HG02623 (cell line): ENCODE measurements around the gene COL1A1.

Experiments
- ATAC-seq: cut with Tn5 transposase; IDR thresholded peaks from one replicate; pipeline ENCODE4 v1.9.1; 2021; ENCODE audit warnings: moderate library complexity; ENCODE audit not compliant: unreplicated experiment

The COL1A1 gene

DNA sequence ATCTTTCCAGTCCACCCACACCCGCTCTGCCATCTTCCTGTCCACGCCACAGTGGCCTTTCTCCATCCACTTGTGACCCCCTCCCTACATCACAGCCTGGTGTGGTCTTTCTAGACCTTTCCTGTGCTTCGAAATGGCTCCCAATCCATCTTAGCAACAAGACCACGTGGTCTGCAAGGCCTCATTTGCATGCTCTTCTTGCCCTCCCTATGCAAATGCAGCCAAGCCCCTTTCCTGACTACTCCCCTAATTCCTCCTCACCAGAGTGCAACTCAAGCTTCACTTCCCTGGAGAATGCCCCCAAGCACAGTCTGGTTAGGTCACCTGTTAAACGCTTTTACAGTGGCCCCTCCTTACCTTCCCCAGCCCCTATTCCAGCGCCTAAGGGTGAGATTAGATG, 57.1 kb downstream of the COL1A1 start:
- ATAC-seq, result no peak

DNA sequence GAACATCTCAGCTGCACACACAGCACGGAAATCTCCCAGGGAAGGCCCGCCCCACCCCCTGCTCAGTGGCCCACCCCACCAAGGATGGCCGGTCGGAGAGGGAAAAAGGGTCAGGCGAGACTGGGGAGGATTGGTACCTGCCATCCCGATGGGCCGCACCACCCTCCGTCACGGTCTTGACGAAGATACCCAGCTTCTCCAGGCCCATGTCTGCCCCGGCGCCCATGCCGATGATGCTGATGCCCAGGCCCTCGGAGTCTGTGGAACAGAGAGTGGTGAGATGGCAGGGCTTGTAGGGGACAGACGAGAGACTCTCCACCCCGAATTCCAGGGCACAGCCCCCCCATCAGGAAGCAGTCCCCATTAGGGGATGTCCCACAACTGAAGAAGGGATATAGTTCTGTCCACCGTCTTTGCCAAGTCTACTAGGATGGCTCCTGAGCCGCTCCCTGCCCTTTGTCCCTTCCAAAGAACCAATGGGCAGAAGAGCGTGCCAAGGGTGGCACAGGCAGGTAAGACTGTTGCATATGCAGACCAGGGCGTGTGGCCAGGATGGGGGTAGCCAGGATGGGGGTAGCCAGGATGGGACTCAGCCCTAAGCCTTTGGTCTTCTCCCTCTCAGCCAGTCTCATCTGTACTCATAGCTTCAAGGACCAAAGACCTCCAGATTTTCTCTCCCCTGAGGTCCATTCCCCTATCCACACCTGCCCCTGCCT, 57.8 kb downstream of the COL1A1 start:
- no peak for ATAC-seq

DNA sequence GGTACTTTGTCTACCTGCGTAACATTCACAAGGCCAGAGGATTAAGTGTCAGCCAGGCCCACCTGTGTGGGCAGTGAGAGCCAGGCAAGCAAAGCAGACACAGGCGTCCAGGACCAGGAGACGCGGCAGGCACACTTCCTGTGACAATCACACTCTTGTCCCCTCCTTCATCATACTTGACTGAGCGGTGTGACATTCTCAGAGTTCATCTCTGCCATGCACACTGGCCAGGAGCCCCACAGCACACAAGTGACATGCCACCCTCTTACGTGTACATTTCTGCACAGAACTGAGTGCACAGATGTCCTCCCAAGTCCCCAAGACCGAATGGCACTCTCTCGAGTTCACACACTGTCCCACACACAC, 59.7 kb downstream of the COL1A1 start:
- ATAC-seq, result no peak

DNA sequence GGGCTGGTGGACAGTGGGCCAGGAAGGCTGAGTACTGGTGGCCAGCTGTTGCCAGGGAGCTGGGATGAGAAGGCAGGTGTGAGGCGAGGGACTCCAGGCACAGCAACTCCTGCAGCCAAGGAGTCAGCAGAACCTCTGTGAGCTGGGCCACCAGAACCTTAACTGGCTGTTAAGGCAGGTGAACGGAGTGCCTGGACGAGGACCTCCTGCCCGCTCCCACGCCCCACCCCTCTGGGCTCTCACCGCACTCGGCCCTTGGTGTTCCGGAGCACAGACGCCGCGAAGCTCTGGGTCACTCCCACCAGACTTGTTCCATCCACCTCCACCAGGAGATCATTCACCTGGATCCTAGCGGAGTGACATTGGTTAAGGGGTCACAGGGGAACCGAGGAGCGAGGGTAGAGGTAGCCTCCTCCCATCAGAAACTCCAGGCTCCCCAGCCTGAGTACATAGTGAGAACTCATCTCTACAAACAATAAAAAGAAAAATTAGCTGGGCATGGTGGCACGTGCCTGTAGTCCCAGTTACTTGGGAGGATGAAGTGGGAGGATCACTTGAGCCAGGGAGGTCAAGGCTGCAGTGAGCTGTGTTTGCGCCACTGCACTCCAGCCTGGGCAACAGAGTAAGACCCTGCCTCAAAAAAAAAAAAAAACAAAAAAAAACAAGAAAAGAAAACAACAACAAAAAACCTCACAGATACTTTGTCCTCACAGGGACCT, 60.2 kb downstream of the COL1A1 start:
- ATAC-seq, result no peak

DNA sequence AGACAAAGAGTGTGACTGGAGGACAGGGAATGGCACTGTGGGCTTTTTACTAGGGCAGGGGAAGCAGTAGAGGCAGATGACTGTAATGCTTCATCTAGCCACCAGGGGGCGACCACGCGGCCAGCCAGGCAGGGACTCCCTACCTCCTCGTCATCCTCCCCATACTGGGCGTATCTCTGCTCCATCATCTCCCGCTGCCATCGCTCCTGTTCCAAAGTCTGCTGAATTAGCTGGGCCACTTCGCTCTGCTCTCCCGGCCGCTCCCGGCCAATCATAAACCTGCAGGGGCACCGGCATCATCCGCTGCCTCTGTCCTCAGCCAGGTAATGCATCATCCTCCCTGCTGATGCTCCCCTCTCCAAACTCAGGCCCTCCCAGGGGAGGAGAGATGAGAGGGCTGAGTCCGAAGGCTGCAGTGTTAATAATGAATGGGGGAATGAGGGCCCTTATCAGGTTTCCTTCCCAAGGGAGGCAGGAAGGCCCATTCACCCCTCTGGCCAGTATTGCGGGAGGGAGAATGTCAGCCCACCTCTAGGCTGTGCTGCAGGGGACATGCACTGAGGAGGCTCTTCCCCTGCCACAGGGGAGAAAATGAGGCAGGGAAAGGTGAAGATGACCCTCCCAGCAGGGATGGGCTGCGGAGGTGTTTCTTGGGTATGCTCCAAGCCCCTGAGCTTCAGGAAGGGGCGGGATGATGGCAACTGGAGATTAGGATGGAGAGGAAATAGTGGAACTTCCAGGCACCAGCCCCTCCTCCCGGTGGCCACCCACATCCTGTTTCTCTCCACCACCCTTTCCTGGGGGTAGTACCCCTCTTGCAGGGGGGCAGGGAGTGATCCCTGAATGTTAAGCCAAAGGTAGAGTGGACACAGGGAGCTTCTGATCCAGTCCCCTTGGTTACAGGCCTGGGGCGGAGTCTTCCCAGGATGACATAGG, 61.2 kb downstream of the COL1A1 start:
- ATAC-seq, result no peak

DNA sequence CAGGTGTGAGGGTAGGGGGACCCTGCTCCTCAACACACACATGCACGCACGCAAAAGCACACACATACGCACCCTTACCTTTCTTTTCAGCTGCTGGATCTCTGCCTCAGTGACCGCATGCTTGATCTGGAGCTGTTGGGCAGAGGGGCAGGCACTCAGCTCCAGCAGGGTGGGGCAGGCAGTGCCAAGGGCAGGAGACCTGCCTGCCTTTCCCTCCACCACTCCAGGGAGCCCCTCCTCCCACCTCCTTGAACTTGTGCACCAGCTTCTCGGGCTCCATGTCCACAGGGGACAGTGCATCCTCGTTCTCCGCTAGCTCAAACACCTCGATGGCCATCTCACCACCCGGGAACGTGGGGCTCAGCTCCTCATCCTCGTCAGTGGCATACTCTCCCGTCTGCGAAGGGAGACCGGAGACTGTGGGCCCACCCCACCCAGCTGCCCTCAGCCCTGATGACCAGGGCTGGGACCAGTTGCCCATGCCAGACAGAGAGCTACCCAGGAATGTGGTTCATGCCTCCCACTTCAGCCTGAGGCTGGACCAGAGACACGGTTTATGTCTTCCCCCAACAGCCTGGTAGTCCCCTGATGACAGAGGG, 62.1 kb downstream of the COL1A1 start:
- ATAC-seq, result no peak

DNA sequence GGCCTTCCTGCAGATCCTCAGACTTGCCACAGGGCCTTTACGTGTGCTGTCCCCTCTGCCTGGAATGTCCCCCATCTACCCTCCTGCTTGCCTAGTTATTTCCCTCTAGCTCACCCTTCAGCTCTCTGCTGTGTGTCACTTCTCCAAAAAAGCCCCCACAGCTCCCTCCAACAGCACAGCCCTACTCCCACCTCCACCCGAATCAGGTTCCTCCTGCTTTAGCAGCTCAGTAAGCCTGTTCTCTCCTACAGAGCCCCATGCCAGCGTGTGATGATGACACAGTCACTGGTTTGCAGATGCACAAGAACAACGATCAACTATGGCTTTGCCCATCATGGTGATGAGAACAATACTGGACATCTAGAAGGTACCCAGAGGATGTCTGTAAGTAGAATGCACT, 64.4 kb downstream of the COL1A1 start:
- ATAC-seq, result no peak

DNA sequence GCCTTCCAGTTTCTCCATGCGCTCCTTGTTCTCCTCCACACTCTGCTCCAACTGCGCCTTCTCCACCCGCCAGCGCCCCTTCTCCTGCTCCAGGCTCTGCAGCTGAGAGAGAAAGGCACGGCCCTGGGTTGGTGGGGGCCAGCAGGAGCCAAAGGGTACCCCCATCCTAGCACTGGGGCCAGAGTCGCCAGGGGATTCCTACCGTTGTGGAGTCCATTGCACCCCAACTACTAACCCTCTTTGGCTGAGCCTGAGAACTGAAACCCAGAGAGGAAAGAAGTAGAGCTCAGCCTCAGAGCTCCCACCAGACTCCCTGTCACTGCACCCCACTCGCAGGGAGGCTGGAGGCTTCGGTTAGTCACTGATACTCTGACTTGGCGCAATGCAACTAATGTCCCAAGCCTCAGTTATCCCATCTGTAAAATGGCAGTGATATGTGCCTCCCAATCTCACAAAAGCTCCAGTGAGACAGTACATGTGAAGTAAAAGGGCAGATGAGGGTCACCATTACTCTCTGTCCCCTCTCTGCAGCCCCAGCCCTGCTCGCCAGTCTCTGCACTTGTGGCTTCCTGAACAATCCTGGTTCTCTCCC, 65.2 kb downstream of the COL1A1 start:
- ATAC-seq, result no peak

DNA sequence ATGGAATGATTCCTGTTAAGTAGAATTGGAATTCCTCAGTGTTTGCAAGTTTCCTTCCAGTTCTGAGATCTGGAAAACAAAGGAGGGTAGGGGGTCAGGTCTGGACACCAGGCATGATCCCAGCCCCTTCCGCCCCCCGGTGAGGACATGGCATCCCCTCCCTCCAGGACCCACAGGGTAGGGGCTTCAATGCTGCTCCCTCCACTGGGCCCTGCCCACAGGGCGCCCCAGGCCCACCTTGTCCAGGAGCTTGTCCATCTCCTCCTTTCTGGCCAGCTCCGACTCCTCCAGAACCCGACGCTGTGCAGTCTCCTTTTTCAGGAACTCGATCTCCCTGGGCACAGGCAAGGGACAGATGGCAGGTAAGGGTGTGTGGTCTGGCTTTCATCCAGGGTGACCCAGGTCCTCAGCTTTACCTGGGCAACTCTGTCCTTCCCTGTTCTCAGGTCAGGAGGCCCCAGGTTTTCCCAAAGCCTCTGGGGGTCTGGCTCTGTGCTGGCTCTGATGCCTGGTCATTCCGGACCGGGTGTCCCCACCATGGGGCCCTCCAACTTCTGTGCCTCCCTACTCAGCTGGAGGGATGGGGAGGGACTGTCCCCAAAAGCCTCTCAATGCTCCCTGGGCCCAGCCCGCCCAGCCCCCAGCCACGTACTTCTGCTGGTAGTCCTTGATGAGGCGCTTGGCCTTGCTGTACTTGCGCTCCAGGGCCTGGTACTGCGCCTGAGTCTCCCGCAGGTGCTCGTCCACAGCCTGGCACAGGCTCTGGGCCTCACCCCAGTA, 65.9 kb downstream of the COL1A1 start:
- ATAC-seq, result no peak

DNA sequence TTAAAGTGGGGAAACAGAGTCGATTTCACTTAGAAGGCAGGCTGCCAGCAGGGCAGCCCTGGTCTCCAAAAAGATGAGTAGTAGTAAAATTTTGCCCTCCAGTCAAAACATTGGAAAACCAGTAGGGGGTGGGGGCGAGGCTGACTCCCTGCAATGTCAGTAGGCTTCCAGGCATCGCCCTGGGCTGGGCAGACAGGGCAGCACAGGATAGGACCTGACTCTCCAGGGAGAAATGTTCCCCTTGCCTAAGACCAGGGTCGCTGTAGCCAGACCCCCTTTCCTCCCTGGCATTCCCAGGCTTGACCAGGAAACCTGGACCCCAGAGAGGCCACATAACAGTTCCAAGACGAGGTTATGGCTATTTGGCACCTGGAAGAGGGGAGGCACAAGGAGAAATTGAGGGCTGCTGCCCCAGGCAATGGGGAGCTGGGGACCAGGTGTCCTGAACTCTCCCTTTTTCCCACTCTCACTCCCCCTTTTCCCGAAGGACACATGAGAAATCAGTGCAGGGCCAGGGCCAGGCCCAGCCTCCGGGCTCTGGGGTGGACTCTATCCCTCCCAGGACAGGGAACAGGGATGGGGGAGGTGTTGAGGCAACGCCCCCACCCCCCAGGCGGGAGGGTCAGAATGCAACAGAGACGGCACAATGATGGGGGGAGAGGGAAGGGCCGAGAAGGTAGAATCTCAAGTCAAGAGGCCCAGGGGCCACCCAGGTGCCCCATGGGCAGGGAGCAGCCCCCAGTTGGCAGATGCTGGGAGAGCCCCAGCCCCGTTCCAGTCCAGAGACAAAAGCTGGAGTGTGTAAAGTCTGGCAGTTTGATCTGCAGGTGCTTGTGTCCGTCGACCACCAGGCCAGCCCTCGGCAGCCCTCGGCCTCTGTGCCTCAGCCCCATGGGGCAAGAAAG, 67.0 kb downstream of the COL1A1 start:
- no peak for ATAC-seq

DNA sequence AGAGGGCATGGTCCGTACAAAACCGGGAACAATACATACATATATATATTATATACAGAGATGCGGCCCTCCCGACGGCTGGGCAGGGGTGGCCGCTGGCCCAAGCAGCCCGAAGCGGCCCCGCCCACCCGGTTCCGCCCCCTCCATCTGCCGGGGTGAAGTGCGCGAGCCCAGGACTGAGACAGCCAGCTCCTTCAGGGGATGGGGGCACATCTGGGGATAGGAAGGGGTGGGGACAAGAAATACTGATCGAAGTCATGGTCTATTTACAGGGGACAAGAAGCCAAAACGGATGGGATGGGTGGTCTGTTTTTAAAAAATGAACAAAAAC, 67.7 kb downstream of the COL1A1 start:
- ATAC-seq, result no peak
